HepG2 (cell line): Measurements from ENCODE around the gene UNC5C.

Experiments used
- CBX1 ChIP-seq: IDR thresholded peaks from one replicate; pipeline ENCODE4 v1.6.1; 2016; ENCODE audit warnings: antibody characterized with exemption, low read depth
- EZH2 ChIP-seq: conservative IDR thresholded peaks from 2 replicates; pipeline ENCODE4 v1.6.1; 2012; ENCODE audit warnings: mild to moderate bottlenecking, low read depth, low read length, moderate library complexity
- GABPA ChIP-seq, 2 experiments: IDR thresholded peaks; 2 replicates each; pipeline ENCODE4 v1.6.1; 2011 to 2016; ENCODE audit warnings: low read depth in 2 of 2, low read length in 1 of 2, missing biosample characterization in 1 of 2, missing genetic modification characterization in 1 of 2
- NCOR1 ChIP-seq: fragments of 200-600 bp; sonication (generic); IDR thresholded peaks from 2 replicates; pipeline ENCODE4 v1.7.0; 2017; ENCODE audit warnings: antibody characterized with exemption, low read length, borderline replicate concordance
- POLR2A ChIP-seq, 2 experiments: IDR thresholded peaks; 2 replicates each; pipeline ENCODE4 v1.6.1; 2011; ENCODE audit warnings: low read depth in 2 of 2, low read length in 2 of 2, mild to moderate bottlenecking in 1 of 2, moderate library complexity in 1 of 2; ENCODE audit not compliant: insufficient read depth in 1 of 2
- TAF1 ChIP-seq: sonication (generic); formaldehyde crosslinking; IDR thresholded peaks from 2 replicates; pipeline ENCODE4 v1.4.0; 2020; ENCODE audit warnings: missing genetic modification reagents
- ZNF3 ChIP-seq: IDR thresholded peaks from 2 replicates; pipeline ENCODE4 v1.7.0; 2017; ENCODE audit warnings: inconsistent platforms
- ZNF567 ChIP-seq: sonication (generic); formaldehyde crosslinking; IDR thresholded peaks from 2 replicates; pipeline ENCODE4 v1.8.1; 2023; ENCODE audit warnings: mild to moderate bottlenecking, missing genetic modification reagents, borderline replicate concordance
- TF ChIP-seq, protein P1 (sequence below): IDR thresholded peaks from 2 replicates; pipeline ENCODE4 v1.6.1; 2016; ENCODE audit warnings: low read depth, borderline replicate concordance
- TF ChIP-seq, protein P2 (sequence below): sonication (generic); formaldehyde crosslinking; IDR thresholded peaks from 2 replicates; pipeline ENCODE4 v1.5.0; 2020; ENCODE audit warnings: mild to moderate bottlenecking, missing genetic modification reagents, moderate library complexity

DNA sequence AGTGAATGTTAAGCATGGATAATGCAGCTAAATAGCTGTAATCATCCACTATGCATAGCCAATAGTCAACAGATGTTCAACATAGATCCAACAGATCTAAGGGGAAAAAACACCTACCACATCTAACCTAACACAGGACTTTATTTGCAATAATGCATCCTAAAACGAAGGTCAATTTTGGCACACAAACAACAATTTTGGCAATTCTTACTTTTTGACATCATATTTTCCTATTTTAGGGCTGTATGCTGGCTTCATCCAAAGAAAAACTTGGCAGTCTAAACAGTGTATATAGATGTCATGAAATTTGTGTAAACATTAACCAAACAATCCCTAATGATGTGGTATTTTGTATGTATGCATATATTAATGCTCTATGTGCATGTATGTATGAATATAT lies 33.2 kb downstream of the UNC5C start:
- no peak for TF ChIP-seq ZNF567 (CRISPR knock-in tag)
- TF ChIP-seq, protein P1, sequence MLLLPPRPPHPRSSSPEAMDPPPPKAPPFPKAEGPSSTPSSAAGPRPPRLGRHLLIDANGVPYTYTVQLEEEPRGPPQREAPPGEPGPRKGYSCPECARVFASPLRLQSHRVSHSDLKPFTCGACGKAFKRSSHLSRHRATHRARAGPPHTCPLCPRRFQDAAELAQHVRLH = no peak
- no peak for TF ChIP-seq EZH2
- TF ChIP-seq POLR2A (IDR thresholded peaks at IDR 0.05; ENCODE audit: insufficient read depth in 1 of 2, low read depth in 2 of 2, low read length in 2 of 2) = no peak
- TF ChIP-seq ZNF3 (CRISPR knock-in tag) = no peak
- TF ChIP-seq NCOR1 = no peak
- no peak for TF ChIP-seq TAF1 (CRISPR knock-in tag)
- TF ChIP-seq, protein P2, sequence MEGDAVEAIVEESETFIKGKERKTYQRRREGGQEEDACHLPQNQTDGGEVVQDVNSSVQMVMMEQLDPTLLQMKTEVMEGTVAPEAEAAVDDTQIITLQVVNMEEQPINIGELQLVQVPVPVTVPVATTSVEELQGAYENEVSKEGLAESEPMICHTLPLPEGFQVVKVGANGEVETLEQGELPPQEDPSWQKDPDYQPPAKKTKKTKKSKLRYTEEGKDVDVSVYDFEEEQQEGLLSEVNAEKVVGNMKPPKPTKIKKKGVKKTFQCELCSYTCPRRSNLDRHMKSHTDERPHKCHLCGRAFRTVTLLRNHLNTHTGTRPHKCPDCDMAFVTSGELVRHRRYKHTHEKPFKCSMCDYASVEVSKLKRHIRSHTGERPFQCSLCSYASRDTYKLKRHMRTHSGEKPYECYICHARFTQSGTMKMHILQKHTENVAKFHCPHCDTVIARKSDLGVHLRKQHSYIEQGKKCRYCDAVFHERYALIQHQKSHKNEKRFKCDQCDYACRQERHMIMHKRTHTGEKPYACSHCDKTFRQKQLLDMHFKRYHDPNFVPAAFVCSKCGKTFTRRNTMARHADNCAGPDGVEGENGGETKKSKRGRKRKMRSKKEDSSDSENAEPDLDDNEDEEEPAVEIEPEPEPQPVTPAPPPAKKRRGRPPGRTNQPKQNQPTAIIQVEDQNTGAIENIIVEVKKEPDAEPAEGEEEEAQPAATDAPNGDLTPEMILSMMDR (CRISPR knock-in tag) = no peak
- no peak for TF ChIP-seq GABPA (IDR thresholded peaks at IDR 0.05; ENCODE audit: low read depth, low read length)
- no peak for TF ChIP-seq GABPA (CRISPR knock-in tag; IDR thresholded peaks at IDR 0.05; ENCODE audit: low read depth)
- no peak for TF ChIP-seq CBX1
